Ishikawa (cell line): Measurements from ENCODE around the gene LSM7.

Experiments used
- EP300 ChIP-seq: IDR thresholded peaks from 2 replicates; pipeline ENCODE4 v1.6.1; 2012; ENCODE audit warnings: borderline replicate concordance
- MAX ChIP-seq: IDR thresholded peaks from 2 replicates; pipeline ENCODE4 v1.6.1; 2012
- TAF1 ChIP-seq: IDR thresholded peaks from 2 replicates; pipeline ENCODE4 v1.6.1; 2012; ENCODE audit warnings: low read depth, mild to moderate bottlenecking

- TF ChIP-seq MAX (no peak), EP300 (no peak), TAF1 (no peak)
Measured at GRCh38 chr19:2329501-2329916, 1.1 kb upstream of the LSM7 start.
